Tibial nerve (tissue), 4 donors: ENCODE data around the gene TMBIM6.

Source experiments
- CTCF ChIP-seq, 5 experiments: fragments of 200-600 bp in 3 of 5; fragments of 450-650 bp in 2 of 5; sonication (generic) in 3 of 5; IDR thresholded peaks; one replicate each; pipeline ENCODE4 v1.5.1; 2016 to 2019; ENCODE audit warnings: antibody characterized with exemption in 5 of 5, mild to moderate bottlenecking in 3 of 5, moderate library complexity in 2 of 5
- EP300 ChIP-seq, 2 donors: sonication (generic); formaldehyde crosslinking; IDR thresholded peaks; one replicate each; pipeline ENCODE4 v1.6.1; 2017; ENCODE audit warnings: antibody characterized with exemption in 2 of 2, mild to moderate bottlenecking in 1 of 2
- POLR2A ChIP-seq, 2 donors: fragments of 450-650 bp; IDR thresholded peaks; one replicate each; pipeline ENCODE4 v1.6.1; 2017; ENCODE audit warnings: antibody characterized with exemption in 2 of 2, mild to moderate bottlenecking in 2 of 2, moderate library complexity in 2 of 2

- TF ChIP-seq CTCF (IDR thresholded peaks at IDR 0.05) (no peak), POLR2A (IDR thresholded peaks at IDR 0.05) (no peak), EP300 (IDR thresholded peaks at IDR 0.05) (no peak)
Measured at GRCh38 chr12:49716553-49716952, 24.8 kb upstream of the TMBIM6 start.
